Stomach (tissue), 4 donors: ENCODE data around the gene CCT6B.

Experiments used
- CTCF ChIP-seq, 7 experiments: fragments of 450-650 bp in 4 of 7; fragments of 200-600 bp in 3 of 7; sonication (generic) in 3 of 7; IDR thresholded peaks; one replicate each; pipeline ENCODE4 v1.5.1; 2016 to 2019; ENCODE audit warnings: antibody characterized with exemption in 7 of 7, control low read depth in 2 of 7, mild to moderate bottlenecking in 1 of 7
- EP300 ChIP-seq: sonication (generic); formaldehyde crosslinking; IDR thresholded peaks from one replicate; pipeline ENCODE4 v1.6.1; 2017; ENCODE audit warnings: antibody characterized with exemption
- POLR2A ChIP-seq, 4 donors: fragments of 450-650 bp; IDR thresholded peaks; one replicate each; pipeline ENCODE4 v1.6.1; 2016; ENCODE audit warnings: antibody characterized with exemption in 4 of 4, control low read depth in 2 of 4, mild to moderate bottlenecking in 1 of 4, moderate library complexity in 1 of 4

DNA sequence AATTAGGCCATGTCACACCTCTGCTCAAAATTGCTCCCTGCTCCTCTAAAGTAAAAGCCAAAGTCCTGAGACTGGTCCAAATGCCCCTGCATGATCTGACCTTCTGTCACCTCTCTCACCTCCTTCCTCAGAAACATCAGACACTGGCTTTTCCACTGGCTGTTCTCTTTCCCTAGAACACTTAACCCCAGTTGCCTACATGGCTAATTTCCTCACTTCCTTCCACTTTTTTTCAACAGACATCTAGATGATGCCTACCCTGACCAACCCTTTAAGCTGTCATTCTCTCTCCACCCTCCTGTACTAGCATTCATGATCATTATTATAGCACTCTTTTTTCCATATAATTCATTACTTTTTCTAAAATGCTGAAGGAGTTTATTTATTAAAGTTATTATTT, 31.0 kb downstream of the CCT6B start:
- TF ChIP-seq CTCF (IDR thresholded peaks at IDR 0.05): no peak
- TF ChIP-seq EP300: no peak
- no peak for TF ChIP-seq POLR2A (IDR thresholded peaks at IDR 0.05)
